Raji (cell line): Measurements from ENCODE around the gene CFAP70.

Experiments used
- POLR2A ChIP-seq: IDR thresholded peaks from 2 replicates; pipeline ENCODE4 v1.6.1; 2011; ENCODE audit warnings: low read depth, low read length, control low read depth; ENCODE audit not compliant: insufficient read depth

The CFAP70 gene

GRCh38 chr10:73358331-73359279 lies at the start of gene CFAP70:
TSS of gene CFAP70 (minus strand) at chr10:73358864. CDS start at chr10:73354796, 4,068 bp downstream.
- peak; percentile 67 for TF ChIP-seq POLR2A

GRCh38 chr10:73408061-73408460 lies 49.4 kb upstream of the CFAP70 start:
- TF ChIP-seq POLR2A: no peak

GRCh38 chr10:73407495-73407894 lies 48.8 kb upstream of the CFAP70 start:
- TF ChIP-seq POLR2A: no peak

GRCh38 chr10:73406846-73407245 lies 48.2 kb upstream of the CFAP70 start:
- no peak for TF ChIP-seq POLR2A

GRCh38 chr10:73405556-73405955 lies 46.9 kb upstream of the CFAP70 start:
- no peak for TF ChIP-seq POLR2A

GRCh38 chr10:73404690-73405089 lies 46.0 kb upstream of the CFAP70 start:
- TF ChIP-seq POLR2A: no peak

- no peak for TF ChIP-seq POLR2A
These were observed 43.0 kb upstream of the CFAP70 start for GRCh38 chr10:73401636-73402035.

- no peak for TF ChIP-seq POLR2A
These were observed 40.4 kb upstream of the CFAP70 start for GRCh38 chr10:73399063-73399462.

GRCh38 chr10:73398024-73398423 lies 39.4 kb upstream of the CFAP70 start:
- no peak for TF ChIP-seq POLR2A

- no peak for TF ChIP-seq POLR2A
These were observed 29.6 kb upstream of the CFAP70 start for GRCh38 chr10:73388228-73388627.

GRCh38 chr10:73386583-73386982 lies 27.9 kb upstream of the CFAP70 start:
- no peak for TF ChIP-seq POLR2A

- no peak for TF ChIP-seq POLR2A
These were observed 20.5 kb upstream of the CFAP70 start for GRCh38 chr10:73379064-73379748.

- TF ChIP-seq POLR2A: no peak
These were observed 18.0 kb upstream of the CFAP70 start for GRCh38 chr10:73376679-73377078.

GRCh38 chr10:73368238-73368637 lies 9.6 kb upstream of the CFAP70 start:
- no peak for TF ChIP-seq POLR2A

- TF ChIP-seq POLR2A: no peak
These were observed 8.0 kb upstream of the CFAP70 start for GRCh38 chr10:73366381-73367298.
